Spleen (tissue), 7 donors: ENCODE measurements around the gene CBX2.

Source experiments
- POLR2A ChIP-seq, 3 donors: fragments of 450-650 bp; IDR thresholded peaks; one replicate each; pipeline ENCODE4 v1.5.1; 2017; ENCODE audit warnings: antibody characterized with exemption in 3 of 3, mild to moderate bottlenecking in 1 of 3
- POLR2AphosphoS5 ChIP-seq, 3 donors: sonication (generic); formaldehyde crosslinking; IDR thresholded peaks; one replicate each; pipeline ENCODE4 v1.5.1; 2017; ENCODE audit warnings: antibody characterized with exemption in 3 of 3
- TF ChIP-seq, protein P1 (sequence below), 11 experiments: fragments of 200-600 bp in 7 of 11; fragments of 450-650 bp in 4 of 11; sonication (generic) in 4 of 11; IDR thresholded peaks in 8 of 11; conservative IDR thresholded peaks in 3 of 11; 1 replicate in 7 of 11; 2 replicates in 4 of 11; pipeline versions ENCODE4 v1.4.0 to v1.8.0; 2016 to 2021; ENCODE audit warnings: antibody characterized with exemption in 11 of 11, inconsistent platforms in 4 of 11, mild to moderate bottlenecking in 1 of 11
- donor health status: DM: no; HTN: no; CAD: no; lungs with moderate emphysema.
- donor health status: DM: no; HTN: no; CAD: no.
- donor health status: DM: no; HTN: no; CAD: no.

DNA sequence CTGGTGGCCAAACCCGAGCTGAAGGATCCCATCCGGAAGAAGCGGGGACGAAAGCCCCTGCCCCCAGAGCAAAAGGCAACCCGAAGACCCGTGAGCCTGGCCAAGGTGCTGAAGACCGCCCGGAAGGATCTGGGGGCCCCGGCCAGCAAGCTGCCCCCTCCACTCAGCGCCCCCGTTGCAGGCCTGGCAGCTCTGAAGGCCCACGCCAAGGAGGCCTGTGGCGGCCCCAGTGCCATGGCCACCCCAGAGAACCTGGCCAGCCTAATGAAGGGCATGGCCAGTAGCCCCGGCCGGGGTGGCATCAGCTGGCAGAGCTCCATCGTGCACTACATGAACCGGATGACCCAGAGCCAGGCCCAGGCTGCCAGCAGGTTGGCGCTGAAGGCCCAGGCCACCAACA is 5.9 kb downstream of the CBX2 start:
- TF ChIP-seq POLR2A (IDR thresholded peaks at IDR 0.05), result no peak
- TF ChIP-seq, protein P1, sequence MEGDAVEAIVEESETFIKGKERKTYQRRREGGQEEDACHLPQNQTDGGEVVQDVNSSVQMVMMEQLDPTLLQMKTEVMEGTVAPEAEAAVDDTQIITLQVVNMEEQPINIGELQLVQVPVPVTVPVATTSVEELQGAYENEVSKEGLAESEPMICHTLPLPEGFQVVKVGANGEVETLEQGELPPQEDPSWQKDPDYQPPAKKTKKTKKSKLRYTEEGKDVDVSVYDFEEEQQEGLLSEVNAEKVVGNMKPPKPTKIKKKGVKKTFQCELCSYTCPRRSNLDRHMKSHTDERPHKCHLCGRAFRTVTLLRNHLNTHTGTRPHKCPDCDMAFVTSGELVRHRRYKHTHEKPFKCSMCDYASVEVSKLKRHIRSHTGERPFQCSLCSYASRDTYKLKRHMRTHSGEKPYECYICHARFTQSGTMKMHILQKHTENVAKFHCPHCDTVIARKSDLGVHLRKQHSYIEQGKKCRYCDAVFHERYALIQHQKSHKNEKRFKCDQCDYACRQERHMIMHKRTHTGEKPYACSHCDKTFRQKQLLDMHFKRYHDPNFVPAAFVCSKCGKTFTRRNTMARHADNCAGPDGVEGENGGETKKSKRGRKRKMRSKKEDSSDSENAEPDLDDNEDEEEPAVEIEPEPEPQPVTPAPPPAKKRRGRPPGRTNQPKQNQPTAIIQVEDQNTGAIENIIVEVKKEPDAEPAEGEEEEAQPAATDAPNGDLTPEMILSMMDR (IDR thresholded peaks at IDR 0.05 in 8 of 11, conservative IDR thresholded peaks at IDR 0.05 in 3 of 11), result no peak
- no peak for TF ChIP-seq POLR2AphosphoS5 (IDR thresholded peaks at IDR 0.05)
